Effector memory CD8-positive, alpha-beta T cell (primary cell): ENCODE measurements around the gene PPDPF.
"Not testable (repeated sequence)": the region's sequence is repeated elsewhere in the genome, so short reads cannot be mapped to it uniquely, and the experiment has no call there.

Source experiments
- ATAC-seq: fragments of 150-1000 bp; cut with Tn5 transposase; replicated peaks from 2 replicates; pipeline ENCODE4 v1.10.0; 2021; ENCODE audit warnings: mild to moderate bottlenecking, moderate library complexity
- DNase-seq, 3 experiments: peaks; one replicate each; pipeline ENCODE4 v3.0.0; 2021
- H3K27ac Mint-ChIP-seq, 2 donors: one replicate each; pipeline ENCODE4 v1.8.0; 2022; ENCODE audit warnings: mild to moderate bottlenecking in 2 of 2, mixed read lengths in 2 of 2, moderate library complexity in 2 of 2
- H3K27me3 Mint-ChIP-seq, 2 donors: one replicate each; pipeline ENCODE4 v1.8.0; 2022; ENCODE audit warnings: mixed read lengths in 2 of 2
- H3K36me3 Mint-ChIP-seq: one replicate; pipeline ENCODE4 v1.8.0; 2022; ENCODE audit warnings: mild to moderate bottlenecking, moderate library complexity, mixed read lengths; ENCODE audit not compliant: insufficient read depth
- H3K4me1 Mint-ChIP-seq, 2 donors: one replicate each; pipeline ENCODE4 v1.8.0; 2022; ENCODE audit warnings: low read depth in 2 of 2, mixed read lengths in 2 of 2
- H3K4me3 Mint-ChIP-seq, 2 donors: one replicate each; pipeline ENCODE4 v1.8.0; 2022; ENCODE audit warnings: mild to moderate bottlenecking in 2 of 2, mixed read lengths in 2 of 2, moderate library complexity in 2 of 2
- H3K9me3 Mint-ChIP-seq, 2 donors: one replicate each; pipeline ENCODE4 v1.8.0; 2022; ENCODE audit warnings: mixed read lengths in 2 of 2
- total RNA-seq, 9 experiments: gene quantifications; one replicate each; lab custom pipeline; 2026; lab: John Stamatoyannopoulos, UW

The PPDPF gene, protein sequence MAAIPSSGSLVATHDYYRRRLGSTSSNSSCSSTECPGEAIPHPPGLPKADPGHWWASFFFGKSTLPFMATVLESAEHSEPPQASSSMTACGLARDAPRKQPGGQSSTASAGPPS
- total RNA-seq, result 13.6 to 29.6 (median 23.5) reads per million in 9 experiments

GRCh38 chr20:63520504-63520933 is at the start of gene PPDPF:
TSS of gene PPDPF (plus strand) at chr20:63520765. CDS start at chr20:63521309, 544 bp downstream.
- no peaks in the 10 kb centered on the region for H3K27me3 Mint-ChIP-seq
- peaks cover 22% of the 10 kb centered on the region for H3K36me3 Mint-ChIP-seq
- peak within 1 kb of the TSS; percentile 79 to 81 for H3K4me3 Mint-ChIP-seq
- peak; percentile 83 for ATAC-seq
- H3K27ac Mint-ChIP-seq, result peak within 1 kb of the TSS; percentile 71 to 82
- H3K9me3 Mint-ChIP-seq, result no peaks in the 10 kb centered on the region
- peak; percentile 77 to 84 (median 80) for DNase-seq
- H3K4me1 Mint-ChIP-seq, result peaks cover 10 to 18% of the 10 kb centered on the region in 2 donors

DNA sequence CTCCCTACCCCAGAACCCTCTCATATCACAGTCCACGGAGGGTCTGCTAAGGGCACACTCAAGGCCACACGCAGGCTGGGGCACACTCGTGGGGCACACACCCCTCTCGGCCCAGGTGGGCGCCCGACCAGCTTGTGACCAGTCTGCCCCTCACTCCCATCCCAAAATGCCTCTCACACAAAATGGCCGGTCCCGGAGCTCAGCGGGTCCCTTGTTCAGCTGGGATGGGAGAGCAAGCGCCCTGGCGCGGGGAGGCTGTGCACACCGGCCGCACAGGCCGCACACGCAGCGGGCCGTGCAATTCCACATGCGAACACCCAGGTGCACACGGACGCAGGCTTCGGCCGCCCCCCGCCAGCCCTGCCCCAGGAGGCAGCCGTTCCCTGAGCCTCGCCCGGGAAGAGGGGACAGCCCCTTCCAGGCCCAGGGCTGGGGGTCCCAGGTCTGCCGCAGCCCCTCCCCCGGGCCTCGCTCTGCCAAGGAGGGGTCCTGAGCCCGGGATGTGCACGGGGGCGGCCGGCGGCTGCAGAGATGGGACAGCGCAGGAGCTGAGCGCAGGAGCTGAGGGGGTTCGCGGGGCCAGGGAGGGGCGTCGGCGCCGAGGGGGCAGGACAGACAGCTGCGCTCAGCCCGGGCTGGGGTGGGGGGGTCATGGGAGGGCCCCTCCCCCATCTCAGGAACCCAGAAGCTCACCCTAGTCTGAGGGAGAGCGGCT is 49.4 kb upstream of the PPDPF start:
- H3K36me3 Mint-ChIP-seq, result no peaks in the 10 kb centered on the region
- ATAC-seq (no peak), DNase-seq (no peak)
- H3K27ac Mint-ChIP-seq, result no peak overlapping the region
- H3K27me3 Mint-ChIP-seq, result peaks cover 31 to 78% of the 10 kb centered on the region in 2 donors
- H3K4me1 Mint-ChIP-seq, result peaks cover 6 to 12% of the 10 kb centered on the region in 2 donors
- H3K4me3 Mint-ChIP-seq, result peak overlapping the region; percentile 34 to 40
- no peaks in the 10 kb centered on the region for H3K9me3 Mint-ChIP-seq

DNA sequence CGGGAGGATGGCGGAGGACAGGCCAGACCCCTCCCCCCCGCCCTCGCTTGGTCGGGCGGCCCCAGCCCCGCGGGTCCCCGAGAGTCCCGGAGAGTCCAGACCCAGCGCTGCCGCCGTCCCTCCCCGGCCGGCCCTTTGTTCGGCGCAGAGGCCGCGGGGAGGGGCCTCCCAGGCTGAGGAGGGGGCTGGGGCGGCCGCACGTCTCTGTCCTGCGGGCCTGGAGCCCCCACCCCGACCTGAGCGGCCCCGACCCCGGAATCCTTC is 48.9 kb upstream of the PPDPF start:
- peaks cover 33 to 81% of the 10 kb centered on the region in 2 donors for H3K27me3 Mint-ChIP-seq
- peaks cover 6 to 12% of the 10 kb centered on the region in 2 donors for H3K4me1 Mint-ChIP-seq
- DNase-seq, result no peak
- H3K27ac Mint-ChIP-seq, result no peak overlapping the region
- no peak overlapping the region for H3K4me3 Mint-ChIP-seq
- no peaks in the 10 kb centered on the region for H3K36me3 Mint-ChIP-seq
- no peak for ATAC-seq
- no peaks in the 10 kb centered on the region for H3K9me3 Mint-ChIP-seq

DNA sequence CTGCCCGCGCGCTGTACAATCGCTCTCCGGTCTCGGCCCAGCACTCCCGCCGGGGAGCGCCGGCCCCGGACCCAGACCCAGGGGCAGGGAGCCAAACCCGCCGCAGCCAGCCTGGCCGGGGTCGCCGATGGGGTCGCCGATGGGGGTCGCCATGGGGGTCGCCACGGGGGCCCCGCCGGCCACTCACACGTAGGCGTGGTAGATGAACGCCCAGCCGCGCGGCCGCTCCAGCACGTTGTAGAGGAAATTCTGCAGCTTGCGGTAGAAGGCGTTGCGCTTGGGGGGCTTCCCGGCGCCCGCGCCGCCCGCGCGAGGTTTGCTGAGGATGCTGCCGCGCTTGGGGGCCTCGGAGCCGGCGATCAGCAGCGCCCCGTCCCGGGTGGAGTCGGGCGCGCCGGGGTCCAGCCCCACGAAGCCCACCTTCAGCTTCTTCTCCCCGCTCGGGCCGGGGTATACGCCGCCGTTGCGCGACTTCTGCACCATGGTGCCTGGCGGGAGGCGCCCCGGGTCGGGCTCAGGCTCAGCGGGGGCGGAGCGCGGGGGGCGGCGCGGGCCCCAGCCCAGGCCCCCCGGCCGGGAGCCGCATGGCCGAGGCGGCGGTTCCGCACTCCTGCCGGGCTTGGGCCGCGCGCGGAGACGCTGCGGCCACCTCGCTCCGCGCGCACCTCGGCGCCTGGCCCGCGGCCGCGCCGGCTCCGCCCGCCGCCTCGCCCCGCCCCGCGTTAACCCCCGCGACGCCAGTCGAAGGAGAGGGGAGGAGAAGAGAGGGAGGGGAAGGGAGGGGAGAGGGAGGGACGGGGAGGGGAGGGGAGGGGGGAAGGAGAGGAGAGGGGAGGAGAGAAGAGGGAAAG is 48.4 kb upstream of the PPDPF start, which contains the start of gene KCNQ2:
TSS of gene KCNQ2 (minus strand) at position 675 of the 851 bp plus-strand sequence. CDS start at position 483, 192 bp downstream.
- ATAC-seq, result no peak
- H3K27me3 Mint-ChIP-seq, result peaks cover 34 to 81% of the 10 kb centered on the region in 2 donors
- peak within 1 kb of the TSS; percentile 18 to 42 for H3K4me3 Mint-ChIP-seq

DNA sequence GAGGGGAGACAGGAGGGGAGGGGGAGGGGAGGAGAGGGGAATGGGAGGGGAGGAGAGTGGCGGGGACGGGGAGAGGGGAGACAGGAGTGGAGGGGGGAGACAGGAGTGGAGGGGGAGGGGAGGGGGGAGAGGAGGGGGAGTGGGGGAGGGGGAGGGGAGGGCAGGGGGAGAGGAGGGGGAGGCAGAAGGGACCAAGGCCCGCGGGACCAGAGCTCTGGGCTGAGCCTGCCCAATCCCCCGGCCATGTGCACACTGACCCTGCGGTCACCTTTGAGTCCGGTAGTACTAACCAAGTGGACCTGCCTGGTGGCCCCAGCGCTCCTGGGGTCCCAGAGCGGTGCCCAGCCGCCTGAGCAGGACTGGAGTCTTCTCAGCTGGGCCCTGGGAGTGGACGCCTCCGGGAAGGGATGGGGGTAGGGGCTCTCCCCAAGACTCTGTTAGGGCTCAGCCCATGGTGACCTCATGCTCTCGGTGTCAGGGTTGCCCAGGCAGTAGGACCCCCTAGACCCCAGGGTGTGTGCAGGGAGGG is 47.6 kb upstream of the PPDPF start:
- DNase-seq (no peak), ATAC-seq (no peak)
- H3K36me3 Mint-ChIP-seq, result no peaks in the 10 kb centered on the region
- peaks cover 6 to 12% of the 10 kb centered on the region in 2 donors for H3K4me1 Mint-ChIP-seq
- H3K27me3 Mint-ChIP-seq, result peaks cover 40 to 82% of the 10 kb centered on the region in 2 donors
- no peaks in the 10 kb centered on the region for H3K9me3 Mint-ChIP-seq
- no peak overlapping the region for H3K27ac Mint-ChIP-seq
- H3K4me3 Mint-ChIP-seq, result peak overlapping the region; percentile 18 to 23

More for the DNA sequence above, 48.4 kb upstream of the PPDPF start, which contains the start of gene KCNQ2:
- H3K36me3 Mint-ChIP-seq, result no peaks in the 10 kb centered on the region
- no peak for DNase-seq
- H3K27ac Mint-ChIP-seq, result no peak within 1 kb of the TSS
- peaks cover 6 to 12% of the 10 kb centered on the region in 2 donors for H3K4me1 Mint-ChIP-seq
- no peaks in the 10 kb centered on the region for H3K9me3 Mint-ChIP-seq

DNA sequence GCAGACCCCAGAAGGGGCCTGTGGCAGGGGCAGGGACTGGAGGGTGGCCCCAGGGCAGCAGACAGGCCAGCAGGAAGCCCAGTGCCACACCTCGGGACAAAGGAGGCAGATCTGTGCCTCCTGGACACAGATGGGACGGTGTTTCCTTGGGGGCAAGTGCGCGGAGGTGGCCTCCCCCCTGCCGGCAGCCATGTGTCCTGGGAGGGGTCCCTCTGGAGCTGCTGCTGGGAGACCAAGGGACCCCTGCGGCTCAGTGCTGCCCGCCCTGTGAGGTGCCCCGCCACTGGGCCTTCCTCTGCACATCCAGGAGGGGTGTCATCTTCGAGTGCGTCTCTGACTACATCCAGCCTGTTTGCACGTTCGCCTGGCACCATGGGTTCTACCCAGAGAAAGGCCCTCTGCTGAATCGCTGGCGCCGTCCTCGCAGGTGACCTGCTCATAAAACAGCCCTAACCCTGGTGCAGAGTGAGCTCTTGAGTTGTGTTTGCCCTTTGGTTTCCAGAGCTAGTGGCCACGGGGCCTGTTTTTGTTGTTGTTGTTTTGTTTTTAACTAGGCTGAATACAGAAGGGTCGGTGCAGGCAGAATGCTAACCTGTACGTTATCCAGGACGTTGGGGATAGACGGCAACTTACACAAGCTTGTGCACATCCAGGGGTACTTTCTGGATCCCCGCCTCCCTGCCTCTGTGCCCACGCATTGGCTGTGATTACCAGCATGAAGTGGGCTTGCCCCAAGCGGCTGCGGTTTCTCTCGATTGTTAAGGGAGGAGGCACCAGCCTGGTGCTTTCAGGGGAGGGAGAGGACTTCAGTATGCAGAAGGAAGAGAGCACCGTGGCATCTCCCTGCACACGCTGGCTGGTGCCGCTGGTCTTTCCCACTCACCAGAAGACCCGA is 46.8 kb upstream of the PPDPF start:
- Mint-ChIP-seq H3K36me3 (no peaks in the 10 kb centered on the region), H3K4me3 (peak overlapping the region in 1 of 2 donors; percentile 5), H3K4me1 (peaks cover 6 to 9% of the 10 kb centered on the region in 2 donors), H3K27me3 (peaks cover 48 to 83% of the 10 kb centered on the region in 2 donors), H3K9me3 (no peaks in the 10 kb centered on the region), H3K27ac (no peak overlapping the region)
- no peak for DNase-seq
- no peak for ATAC-seq

DNA sequence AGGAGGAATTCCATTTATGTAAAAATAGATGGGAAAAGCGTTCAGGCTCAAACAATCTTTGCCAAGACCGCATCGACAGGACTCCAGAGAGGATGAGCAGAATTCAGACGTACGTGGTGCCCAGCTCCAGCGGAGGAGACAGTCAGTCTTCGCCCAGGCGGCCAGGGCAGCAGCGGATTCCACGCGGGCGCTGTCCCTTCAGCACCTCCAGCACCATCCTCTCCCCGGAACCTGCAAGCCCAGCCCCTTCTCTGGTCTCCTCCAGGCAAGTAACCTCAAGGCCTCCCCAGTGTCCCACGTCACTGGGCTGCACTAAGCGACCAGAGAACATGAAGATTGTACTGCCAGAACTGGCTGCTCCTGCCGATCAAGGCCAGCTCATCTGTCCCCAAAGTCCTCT is 45.4 kb upstream of the PPDPF start:
- Mint-ChIP-seq H3K4me1 (peaks cover 6 to 8% of the 10 kb centered on the region in 2 donors), H3K27me3 (peaks cover 50 to 76% of the 10 kb centered on the region in 2 donors), H3K4me3 (no peak overlapping the region), H3K36me3 (no peaks in the 10 kb centered on the region), H3K9me3 (no peaks in the 10 kb centered on the region), H3K27ac (no peak overlapping the region)
- DNase-seq (no peak), ATAC-seq (no peak)

- DNase-seq (no peak), ATAC-seq (no peak)
- Mint-ChIP-seq H3K36me3 (no peaks in the 10 kb centered on the region), H3K27ac (no peak overlapping the region), H3K27me3 (peaks cover 56 to 82% of the 10 kb centered on the region in 2 donors), H3K9me3 (no peaks in the 10 kb centered on the region), H3K4me3 (no peak overlapping the region), H3K4me1 (peaks cover 6 to 8% of the 10 kb centered on the region in 2 donors)
Measured at GRCh38 chr20:63477061-63477616, 43.4 kb upstream of the PPDPF start.

GRCh38 chr20:63477944-63478343 is 42.6 kb upstream of the PPDPF start:
- DNase-seq (no peak), ATAC-seq (no peak)
- Mint-ChIP-seq H3K27ac (no peak overlapping the region), H3K4me3 (no peak overlapping the region), H3K27me3 (peaks cover 64 to 89% of the 10 kb centered on the region in 2 donors), H3K9me3 (no peaks in the 10 kb centered on the region), H3K36me3 (no peaks in the 10 kb centered on the region), H3K4me1 (peaks cover 7 to 10% of the 10 kb centered on the region in 2 donors)

GRCh38 chr20:63478346-63479302 is 41.9 kb upstream of the PPDPF start:
- DNase-seq, result no peak
- no peak for ATAC-seq
- Mint-ChIP-seq H3K27ac (no peak overlapping the region), H3K36me3 (peaks cover 3% of the 10 kb centered on the region), H3K9me3 (no peaks in the 10 kb centered on the region), H3K4me3 (no peak overlapping the region), H3K4me1 (peaks cover 8 to 12% of the 10 kb centered on the region in 2 donors), H3K27me3 (peaks cover 66 to 87% of the 10 kb centered on the region in 2 donors)

DNA sequence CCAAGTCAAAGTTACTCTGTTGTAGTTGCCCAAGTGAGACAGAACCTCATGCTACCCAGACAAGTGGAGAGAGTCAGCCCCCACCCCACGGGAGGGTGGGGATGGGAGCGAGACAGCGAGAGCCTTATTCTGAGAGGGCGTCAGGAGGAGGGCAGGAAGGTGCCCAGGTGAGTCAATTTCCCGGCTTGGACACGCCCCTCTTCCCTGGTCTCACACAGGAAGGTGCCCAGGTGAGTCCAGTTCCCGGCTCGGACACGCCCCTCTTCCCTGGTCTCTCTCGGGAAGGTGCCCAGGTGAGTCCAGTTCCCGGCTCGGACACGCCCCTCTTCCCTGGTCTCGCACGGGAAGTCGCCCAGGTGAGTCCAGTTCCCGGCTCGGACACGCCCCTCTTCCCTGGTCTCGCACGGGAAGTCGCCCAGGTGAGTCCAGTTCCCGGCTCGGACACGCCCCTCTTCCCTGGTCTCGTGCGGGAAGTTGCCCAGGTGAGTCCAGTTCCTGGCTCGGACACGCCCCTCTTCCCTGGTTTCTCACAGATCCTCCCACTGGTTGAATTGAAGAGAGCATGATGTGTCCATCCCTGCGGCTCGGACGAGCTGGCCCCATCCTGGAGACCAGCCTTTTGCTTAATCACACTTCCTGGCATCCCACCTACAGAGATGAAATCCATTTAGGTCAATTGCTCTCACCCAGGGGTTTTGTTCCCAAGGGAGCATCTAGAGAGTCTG is 40.7 kb upstream of the PPDPF start:
- H3K9me3 Mint-ChIP-seq, DNase-seq, ATAC-seq, H3K27ac Mint-ChIP-seq, H3K4me3 Mint-ChIP-seq, H3K4me1 Mint-ChIP-seq, H3K36me3 Mint-ChIP-seq: not testable (repeated sequence)
- peaks cover 54 to 83% of the 10 kb centered on the region in 2 donors for H3K27me3 Mint-ChIP-seq
